Osteocyte (in vitro differentiated cells): ENCODE measurements around the gene MRPL47. TPM values are rescaled to one million over a fixed set of nuclear protein-coding genes. Genes with fewer than 3 reads are reported as not detected.
"Not testable (repeated sequence)": the region's sequence is repeated elsewhere in the genome, so short reads cannot be mapped to it uniquely, and the experiment has no call there.

Experiments used
- DNase-seq: peaks from one replicate; pipeline ENCODE4 v3.0.0; 2021; ENCODE audit warnings: mixed read lengths; ENCODE audit not compliant: unreplicated experiment; ENCODE audit errors: extremely low spot score
- H3K27ac Mint-ChIP-seq: one replicate; pipeline ENCODE4 v1.8.0; 2021; ENCODE audit warnings: mild to moderate bottlenecking, mixed read lengths; ENCODE audit not compliant: unreplicated experiment
- H3K27me3 Mint-ChIP-seq: one replicate; pipeline ENCODE4 v1.8.0; 2021; ENCODE audit warnings: mixed read lengths; ENCODE audit not compliant: unreplicated experiment
- H3K36me3 Mint-ChIP-seq: one replicate; pipeline ENCODE4 v1.8.0; 2021; ENCODE audit warnings: mixed read lengths; ENCODE audit not compliant: unreplicated experiment
- H3K4me1 Mint-ChIP-seq: one replicate; pipeline ENCODE4 v1.8.0; 2021; ENCODE audit warnings: mixed read lengths; ENCODE audit not compliant: unreplicated experiment
- H3K4me3 Mint-ChIP-seq: one replicate; pipeline ENCODE4 v1.8.0; 2021; ENCODE audit warnings: mild to moderate bottlenecking, moderate library complexity, mixed read lengths; ENCODE audit not compliant: unreplicated experiment
- H3K9me3 Mint-ChIP-seq: one replicate; pipeline ENCODE4 v1.8.0; 2021; ENCODE audit warnings: mixed read lengths; ENCODE audit not compliant: unreplicated experiment
- CTCF ChIP-seq: fragments of 200-600 bp; sonication (generic); IDR thresholded peaks from 2 replicates; pipeline ENCODE4 v1.5.0; 2021; ENCODE audit warnings: antibody characterized with exemption, mild to moderate bottlenecking, moderate library complexity
- total RNA-seq: library from RNA; stranded (reverse); gene quantifications from 2 replicates; pipeline ENCODE4 v1.2.1, GENCODE V29; 2021

Gene MRPL47
- total RNA-seq, 1 donor from 2014 or later, result 32.8 TPM

- no peaks in the 10 kb centered on the region for H3K36me3 Mint-ChIP-seq
- H3K27me3 Mint-ChIP-seq, result no peaks in the 10 kb centered on the region
- no peak for DNase-seq
- no peak for TF ChIP-seq CTCF
- no peak overlapping the region for H3K4me3 Mint-ChIP-seq
- peaks cover 7% of the 10 kb centered on the region for H3K4me1 Mint-ChIP-seq
- H3K27ac Mint-ChIP-seq, result no peak overlapping the region
- no peaks in the 10 kb centered on the region for H3K9me3 Mint-ChIP-seq
These were observed 41.7 kb upstream of the MRPL47 start for GRCh38 chr3:179646177-179646576.

- not testable (repeated sequence) for H3K9me3 Mint-ChIP-seq, H3K4me3 Mint-ChIP-seq, H3K27ac Mint-ChIP-seq, H3K27me3 Mint-ChIP-seq, DNase-seq, H3K36me3 Mint-ChIP-seq, H3K4me1 Mint-ChIP-seq
These were observed 39.4 kb upstream of the MRPL47 start for GRCh38 chr3:179643837-179644236.

GRCh38 chr3:179642871-179643270 is 38.4 kb upstream of the MRPL47 start:
- Mint-ChIP-seq H3K9me3 (no peaks in the 10 kb centered on the region), H3K27me3 (no peaks in the 10 kb centered on the region), H3K36me3 (no peaks in the 10 kb centered on the region), H3K4me1 (peaks cover 7% of the 10 kb centered on the region), H3K4me3 (no peak overlapping the region), H3K27ac (no peak overlapping the region)
- no peak for TF ChIP-seq CTCF
- DNase-seq, result no peak

- TF ChIP-seq CTCF, result no peak
- peaks cover 7% of the 10 kb centered on the region for H3K4me1 Mint-ChIP-seq
- no peaks in the 10 kb centered on the region for H3K27me3 Mint-ChIP-seq
- H3K36me3 Mint-ChIP-seq, result no peaks in the 10 kb centered on the region
- no peak overlapping the region for H3K4me3 Mint-ChIP-seq
- H3K27ac Mint-ChIP-seq, result no peak overlapping the region
- DNase-seq, result no peak
- no peaks in the 10 kb centered on the region for H3K9me3 Mint-ChIP-seq
These were observed 36.0 kb upstream of the MRPL47 start for GRCh38 chr3:179640469-179640868.

- H3K9me3 Mint-ChIP-seq, result no peaks in the 10 kb centered on the region
- H3K27me3 Mint-ChIP-seq, result no peaks in the 10 kb centered on the region
- H3K36me3 Mint-ChIP-seq, result peaks cover 5% of the 10 kb centered on the region
- H3K27ac Mint-ChIP-seq, result no peak overlapping the region
- TF ChIP-seq CTCF, result no peak
- no peak for DNase-seq
- H3K4me3 Mint-ChIP-seq, result no peak overlapping the region
- H3K4me1 Mint-ChIP-seq, result no peaks in the 10 kb centered on the region
These were observed 26.5 kb upstream of the MRPL47 start for GRCh38 chr3:179630753-179631451.
